HG03025 (cell line): ENCODE results near the gene LDB3.

Source experiments
- ATAC-seq: cut with Tn5 transposase; IDR thresholded peaks from one replicate; pipeline ENCODE4 v1.9.1; 2021; ENCODE audit warnings: mild to moderate bottlenecking, moderate library complexity; ENCODE audit not compliant: unreplicated experiment, low FRiP score

Gene LDB3

GRCh38 chr10:86756511-86757112 is 88.3 kb downstream of the LDB3 start, which contains the start of gene BMPR1A:
Gene BMPR1A (plus strand): TSS chr10:86756619. CDS start chr10:86876019, 119,400 bp downstream.
- peak; percentile 24 for ATAC-seq

GRCh38 chr10:86757113-86757972 is 89.0 kb downstream of the LDB3 start:
- ATAC-seq: no peak

- ATAC-seq: no peak
Observed at GRCh38 chr10:86758189-86759072, 90.1 kb downstream of the LDB3 start.

- ATAC-seq: no peak
Observed at GRCh38 chr10:86759073-86759672, 90.9 kb downstream of the LDB3 start.

- ATAC-seq: no peak
Observed at GRCh38 chr10:86763404-86763803, 95.1 kb downstream of the LDB3 start.

- ATAC-seq: no peak
Observed at GRCh38 chr10:86765548-86765947, 97.2 kb downstream of the LDB3 start.

GRCh38 chr10:86768412-86769062 is 100.2 kb downstream of the LDB3 start:
- ATAC-seq: no peak

- ATAC-seq: no peak
Observed at GRCh38 chr10:86769991-86770390, 101.7 kb downstream of the LDB3 start.

GRCh38 chr10:86770412-86770960 is 102.2 kb downstream of the LDB3 start:
- no peak for ATAC-seq

- ATAC-seq: no peak
Observed at GRCh38 chr10:86773498-86773897, 105.2 kb downstream of the LDB3 start.

- no peak for ATAC-seq
Observed at GRCh38 chr10:86775056-86775869, 107.0 kb downstream of the LDB3 start.

- no peak for ATAC-seq
Observed at GRCh38 chr10:86775870-86776180, 107.5 kb downstream of the LDB3 start.

- no peak for ATAC-seq
Observed at GRCh38 chr10:86779220-86780017, 111.1 kb downstream of the LDB3 start.

- peak; percentile 85 for ATAC-seq
Observed at GRCh38 chr10:86782701-86783418, 114.5 kb downstream of the LDB3 start.

GRCh38 chr10:86785037-86785436 is 116.7 kb downstream of the LDB3 start:
- no peak for ATAC-seq
